MM.1S (cell line): Measurements from ENCODE around the gene KCNQ1.

ENCODE experiments used
- DNase-seq: peaks from one replicate; pipeline ENCODE4 v3.0.0-alpha.2; 2015
- H2AFZ ChIP-seq: fragments of 300-600 bp; sonication (generic); 2 replicates; pipeline ENCODE4 v1.6.0; 2016; ENCODE audit warnings: antibody characterized with exemption, low read length
- H3F3A ChIP-seq: fragments of 300-600 bp; sonication (generic); 2 replicates; pipeline ENCODE4 v1.6.1; 2016; ENCODE audit warnings: mild to moderate bottlenecking, antibody characterized with exemption, low read length, moderate library complexity, mixed read lengths; ENCODE audit not compliant: insufficient read depth
- H3K27ac ChIP-seq: fragments of 300-600 bp; sonication (generic); 2 replicates; pipeline ENCODE4 v1.5.1; 2016; ENCODE audit warnings: mild to moderate bottlenecking, low read length
- H3K27me3 ChIP-seq: fragments of 300-600 bp; sonication (generic); replicated peaks from 2 replicates; pipeline ENCODE4 v1.6.0; 2016; ENCODE audit warnings: low read length; ENCODE audit not compliant: insufficient read depth
- H3K36me3 ChIP-seq: fragments of 300-600 bp; sonication (generic); replicated peaks from 2 replicates; pipeline ENCODE4 v1.6.1; 2016; ENCODE audit warnings: mild to moderate bottlenecking, low read length, mixed read lengths; ENCODE audit not compliant: insufficient read depth
- H3K4me1 ChIP-seq: fragments of 300-600 bp; sonication (generic); 2 replicates; pipeline ENCODE4 v1.6.1; 2016; ENCODE audit warnings: low read length, mixed read lengths
- H3K4me2 ChIP-seq: fragments of 300-600 bp; sonication (generic); 2 replicates; pipeline ENCODE4 v1.6.0; 2016; ENCODE audit warnings: low read depth, low read length
- H3K4me3 ChIP-seq: fragments of 300-600 bp; sonication (generic); 2 replicates; pipeline ENCODE4 v1.5.1; 2016; ENCODE audit warnings: low read length, mixed read lengths
- H3K79me2 ChIP-seq: fragments of 300-600 bp; sonication (generic); 2 replicates; pipeline ENCODE4 v1.6.1; 2016; ENCODE audit warnings: mixed run types, low read length, mixed read lengths
- H3K9ac ChIP-seq: fragments of 300-600 bp; sonication (generic); 2 replicates; pipeline ENCODE4 v1.6.1; 2016; ENCODE audit warnings: low read length, mixed read lengths
- H3K9me2 ChIP-seq: fragments of 300-600 bp; sonication (generic); replicated peaks from 2 replicates; pipeline ENCODE4 v1.6.1; 2016; ENCODE audit warnings: mild to moderate bottlenecking, low read length, mixed read lengths; ENCODE audit not compliant: insufficient read depth
- H3K9me3 ChIP-seq: fragments of 300-600 bp; sonication (generic); replicated peaks from 2 replicates; pipeline ENCODE4 v1.6.1; 2016; ENCODE audit warnings: mild to moderate bottlenecking, low read length, mixed read lengths; ENCODE audit not compliant: insufficient read depth
- H4K20me1 ChIP-seq: fragments of 300-600 bp; sonication (generic); 2 replicates; pipeline ENCODE4 v1.6.1; 2016; ENCODE audit warnings: mild to moderate bottlenecking, low read length, moderate library complexity, mixed read lengths; ENCODE audit not compliant: insufficient read depth
- CTCF ChIP-seq: fragments of 300-600 bp; sonication (generic); IDR thresholded peaks from 2 replicates; pipeline ENCODE4 v1.5.1; 2016; ENCODE audit warnings: antibody characterized with exemption, low read length, mixed read lengths
- EZH2 ChIP-seq: fragments of 300-600 bp; sonication (generic); optimal IDR thresholded peaks from 2 replicates; pipeline ENCODE3; 2017; ENCODE audit warnings: low read depth, mild to moderate bottlenecking, antibody characterized with exemption, low read length, mixed read lengths
- EZH2phosphoT487 ChIP-seq: fragments of 300-600 bp; sonication (generic); IDR thresholded peaks from 2 replicates; pipeline ENCODE4 v1.6.1; 2018; ENCODE audit warnings: antibody characterized with exemption, low read length

KCNQ1 gene

GRCh38 chr11:2865922-2866577 lies 421.2 kb downstream of the KCNQ1 start:
- H3K9ac ChIP-seq, result no peak overlapping the region
- no peak overlapping the region for H3K27ac ChIP-seq
- H4K20me1 ChIP-seq, result no peaks in the 10 kb centered on the region
- no peaks in the 10 kb centered on the region for H3K9me2 ChIP-seq
- no peak overlapping the region for H3K4me2 ChIP-seq
- H3K36me3 ChIP-seq, result no peaks in the 10 kb centered on the region
- H3K4me3 ChIP-seq, result no peak overlapping the region
- H3K27me3 ChIP-seq, result peaks cover 26% of the 10 kb centered on the region
- TF ChIP-seq EZH2 (no peak), EZH2phosphoT487 (no peak), CTCF (no peak)
- H3F3A ChIP-seq, result no peaks in the 10 kb centered on the region
- DNase-seq, result no peak
- H2AFZ ChIP-seq, result no peak overlapping the region
- no peaks in the 10 kb centered on the region for H3K4me1 ChIP-seq
- H3K9me3 ChIP-seq, result no peaks in the 10 kb centered on the region
- no peaks in the 10 kb centered on the region for H3K79me2 ChIP-seq

- Histone ChIP-seq H3K79me2 (no peaks in the 10 kb centered on the region), H3K9ac (no peak overlapping the region), H3F3A (no peaks in the 10 kb centered on the region), H3K27ac (no peak overlapping the region), H3K4me3 (no peak overlapping the region), H3K9me3 (no peaks in the 10 kb centered on the region), H3K27me3 (peaks cover 24% of the 10 kb centered on the region), H3K4me2 (no peak overlapping the region), H3K9me2 (no peaks in the 10 kb centered on the region), H3K4me1 (no peaks in the 10 kb centered on the region), H4K20me1 (no peaks in the 10 kb centered on the region), H3K36me3 (no peaks in the 10 kb centered on the region), H2AFZ (no peak overlapping the region)
- DNase-seq, result no peak
- TF ChIP-seq EZH2phosphoT487 (no peak), EZH2 (no peak), CTCF (no peak)
These were observed 422.3 kb downstream of the KCNQ1 start for GRCh38 chr11:2867142-2867541.

- no peak overlapping the region for H3K4me2 ChIP-seq
These were observed 423.1 kb downstream of the KCNQ1 start for GRCh38 chr11:2867722-2868505.

More at GRCh38 chr11:2867722-2868505, 423.1 kb downstream of the KCNQ1 start:
- Histone ChIP-seq H3K36me3 (no peaks in the 10 kb centered on the region), H4K20me1 (no peaks in the 10 kb centered on the region), H3K4me1 (no peaks in the 10 kb centered on the region), H3K79me2 (no peaks in the 10 kb centered on the region), H3K9me3 (no peaks in the 10 kb centered on the region), H3K27ac (no peak overlapping the region), H3K9ac (no peak overlapping the region), H3K4me3 (no peak overlapping the region), H3F3A (no peaks in the 10 kb centered on the region), H3K27me3 (peaks cover 24% of the 10 kb centered on the region), H2AFZ (no peak overlapping the region), H3K9me2 (no peaks in the 10 kb centered on the region)
- TF ChIP-seq EZH2, result no peak
- no peak for TF ChIP-seq EZH2phosphoT487
- TF ChIP-seq CTCF, result no peak
- no peak for DNase-seq
